HL-60/S4 (cell line): ENCODE results near the gene ZNF583.

Source experiments
- in situ Hi-C: fragments of 300-500 bp; cut with MboI; formaldehyde crosslinking; loops from 2 replicates; pipeline ENCODE4 v1.14.3; 2022; ENCODE audit warnings: low sequenced_read_pairs

ZNF583 gene

GRCh38 chr19:56441206-56441792 is 37.2 kb downstream of the ZNF583 start:
- in situ Hi-C loops, result no loop called here

- in situ Hi-C loops, result no loop called here
These were observed 70.2 kb downstream of the ZNF583 start for GRCh38 chr19:56474308-56474707.

GRCh38 chr19:56476093-56476492 is 72.0 kb downstream of the ZNF583 start:
- in situ Hi-C loops, result no loop called here
